PFSK-1 (cell line): ENCODE measurements around the gene NIT2.

Experiments
- FOXP2 ChIP-seq: optimal IDR thresholded peaks from 2 replicates; pipeline ENCODE3; 2011; ENCODE audit warnings: borderline replicate concordance, control low read depth, inconsistent platforms; ENCODE audit not compliant: insufficient read depth; ENCODE audit errors: extremely low read length, extremely low read depth
- POLR2AphosphoS5 ChIP-seq: IDR thresholded peaks from 2 replicates; pipeline ENCODE4 v1.6.1; 2012; ENCODE audit warnings: low read depth, mild to moderate bottlenecking, control low read depth, low read length, moderate library complexity
- REST ChIP-seq, 2 experiments: IDR thresholded peaks; 2 replicates each; pipeline versions ENCODE4 v1.6.1 to v1.8.0; 2011 to 2012; ENCODE audit warnings: low read depth in 2 of 2, low read length in 2 of 2, control low read depth in 1 of 2, inconsistent platforms in 1 of 2, mild to moderate bottlenecking in 1 of 2, moderate library complexity in 1 of 2; ENCODE audit not compliant: insufficient read depth in 1 of 2
- SIN3A ChIP-seq: IDR thresholded peaks from 2 replicates; pipeline ENCODE4 v1.6.1; 2012; ENCODE audit warnings: mild to moderate bottlenecking, low read length, moderate library complexity, borderline replicate concordance; ENCODE audit not compliant: insufficient read depth
- TAF1 ChIP-seq: IDR thresholded peaks from 2 replicates; pipeline ENCODE4 v1.6.1; 2012; ENCODE audit warnings: low read length, control low read depth, borderline replicate concordance; ENCODE audit not compliant: insufficient read depth

NIT2 gene

GRCh38 chr3:100329800-100330489 lies 4.6 kb upstream of the NIT2 start:
- no peak for TF ChIP-seq SIN3A
- TF ChIP-seq REST (IDR thresholded peaks at IDR 0.05; ENCODE audit: insufficient read depth in 1 of 2, low read depth in 2 of 2, low read length in 2 of 2), result no peak
- no peak for TF ChIP-seq FOXP2
- no peak for TF ChIP-seq POLR2AphosphoS5
- TF ChIP-seq TAF1, result no peak

- TF ChIP-seq TAF1, result no peak
Observed at GRCh38 chr3:100330651-100331050, 3.9 kb upstream of the NIT2 start.

DNA sequence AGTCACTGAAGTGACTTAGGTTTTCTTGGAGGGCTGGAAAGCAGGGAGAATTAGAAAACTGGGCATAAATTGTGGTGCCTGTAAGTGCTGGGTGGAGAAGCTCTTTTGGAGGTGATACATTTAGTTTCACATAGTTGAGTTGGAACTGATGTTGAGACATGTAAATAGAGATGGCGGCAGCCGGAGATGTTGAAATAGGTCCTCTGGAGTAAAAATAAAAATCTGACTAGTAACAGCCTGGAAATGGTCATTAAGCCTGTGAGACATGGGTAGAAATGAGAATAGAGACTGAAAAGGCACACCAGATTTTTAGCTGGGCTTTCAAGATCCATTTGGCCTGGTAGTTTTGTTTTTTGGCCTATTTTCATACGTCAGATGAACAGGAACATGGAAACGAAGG lies 2.9 kb upstream of the NIT2 start:
- TF ChIP-seq SIN3A, result no peak

DNA sequence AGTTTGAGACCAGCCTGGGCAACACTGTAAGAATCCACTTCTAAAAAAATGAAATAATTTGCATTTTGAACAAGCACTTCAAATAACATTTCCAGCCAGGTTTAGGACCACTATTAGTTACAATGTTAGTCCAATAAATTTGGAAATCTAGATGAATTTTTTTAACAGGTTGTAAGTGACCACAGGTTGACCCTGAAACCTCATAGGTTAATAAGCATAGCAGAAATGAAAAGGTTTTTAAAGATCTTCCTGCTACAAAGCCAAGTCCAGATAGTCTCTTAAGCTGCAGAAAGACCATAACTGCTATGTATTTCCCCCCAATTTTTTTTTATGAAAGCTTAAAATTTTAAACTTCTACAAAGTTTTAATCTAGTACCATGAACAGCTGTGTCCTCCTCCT lies 1.5 kb upstream of the NIT2 start:
- TF ChIP-seq POLR2AphosphoS5 (no peak), SIN3A (no peak), TAF1 (no peak), REST (IDR thresholded peaks at IDR 0.05; ENCODE audit: insufficient read depth in 1 of 2, low read depth in 2 of 2, low read length in 2 of 2) (no peak), FOXP2 (no peak)

- TF ChIP-seq SIN3A (no peak), POLR2AphosphoS5 (no peak), FOXP2 (no peak), TAF1 (no peak), REST (IDR thresholded peaks at IDR 0.05; ENCODE audit: insufficient read depth in 1 of 2, low read depth in 2 of 2, low read length in 2 of 2) (no peak)
Observed at GRCh38 chr3:100333970-100334487, 528 bp upstream of the NIT2 start.

GRCh38 chr3:100335434-100335833 lies 877 bp downstream of the NIT2 start:
- TF ChIP-seq REST (IDR thresholded peaks at IDR 0.05; ENCODE audit: insufficient read depth in 1 of 2, low read depth in 2 of 2, low read length in 2 of 2) (no peak), SIN3A (no peak), TAF1 (no peak), POLR2AphosphoS5 (no peak), FOXP2 (no peak)
